HCT116 (cell line): ENCODE measurements around the gene AMZ1. TPM values are rescaled to one million over a fixed set of nuclear protein-coding genes. Genes with fewer than 3 reads are reported as not detected.

Source experiments
- ATAC-seq: fragments of 200-7000 bp; cut with Tn5 transposase; 2 replicates; pipeline ENCODE4 v1.9.1; 2020; ENCODE audit warnings: mild to moderate bottlenecking, moderate library complexity
- BruUV-seq: library from RNA; stranded (reverse); fragments of 400-500 nt; replicated peaks from 2 replicates; lab custom pipeline; 2021; lab: Mats Ljungman, UMichigan
- CTCF ChIA-PET: fragments of 300-600 bp; sonication (Branson Sonifier 250); formaldehyde crosslinking; loops from one replicate; lab custom pipeline; 2021; ENCODE audit warnings: antibody characterized with exemption; lab: Charles Lee
- POLR2A ChIA-PET: fragments of 300-600, 350-600 bp; sonication (Branson Sonifier 250); formaldehyde crosslinking; loops from one replicate; lab custom pipeline; 2021; ENCODE audit warnings: antibody characterized with exemption; lab: Charles Lee
- RAD21 ChIA-PET, 2 experiments: fragments of 300-600 bp; sonication (Branson Sonifier 250); formaldehyde crosslinking; loops; one replicate each; lab custom pipeline; 2023; ENCODE audit warnings: low total read pairs in 2 of 2; ENCODE audit not compliant: uncharacterized antibody in 2 of 2, unreplicated experiment in 2 of 2, low non-redundant PET in 1 of 2; lab: Charles Lee
- DNase-seq: peaks from one replicate; pipeline ENCODE4 v3.0.0-alpha.2; 2010; ENCODE audit warnings: low read depth, low spot score
- H2AFZ ChIP-seq: fragments of 200-600 bp; shearing (Covaris generic), sonication (generic); 2 replicates; pipeline ENCODE4 v1.6.1; 2017; ENCODE audit warnings: low read depth, mixed run types, mixed read lengths, antibody characterized with exemption, low read length; ENCODE audit not compliant: poor library complexity, severe bottlenecking
- H3K27ac ChIP-seq: 2 replicates; pipeline ENCODE4 v1.5.1; 2012; ENCODE audit warnings: low read depth, low read length
- H3K27me3 ChIP-seq: fragments of 200-600 bp; sonication (generic); 2 replicates; pipeline ENCODE4 v1.6.1; 2016; ENCODE audit warnings: mixed run types, low read length, mixed read lengths; ENCODE audit not compliant: insufficient read depth
- H3K36me3 ChIP-seq, 2 experiments: fragments of 200-500 bp in 1 of 2; fragments of 200-600 bp in 1 of 2; sonication (Bioruptor generic) in 1 of 2; sonication (generic) in 1 of 2; 2 replicates each; pipeline versions ENCODE4 v1.5.1 to v1.6.1; 2014 to 2016; ENCODE audit warnings: low read length in 2 of 2, inconsistent platforms in 1 of 2, mixed read lengths in 1 of 2, mixed run types in 1 of 2; ENCODE audit not compliant: insufficient read depth in 2 of 2, control insufficient read depth in 1 of 2
- H3K4me1 ChIP-seq, 2 experiments: fragments of 200-600 bp in 1 of 2; sonication (generic) in 1 of 2; 2 replicates each; pipeline versions ENCODE4 v1.5.1 to v1.6.1; 2012 to 2017; ENCODE audit warnings: low read length in 2 of 2, inconsistent platforms in 1 of 2, mild to moderate bottlenecking in 1 of 2, mixed read lengths in 1 of 2, mixed run types in 1 of 2, moderate library complexity in 1 of 2; ENCODE audit not compliant: insufficient read depth in 2 of 2, control insufficient read depth in 1 of 2
- H3K4me2 ChIP-seq: fragments of 200-600 bp; sonication (generic); 2 replicates; pipeline ENCODE4 v1.6.1; 2017; ENCODE audit warnings: mixed run types, low read length, mixed read lengths
- H3K4me3 ChIP-seq, 2 experiments: fragments of 200-600 bp in 1 of 2; sonication (generic) in 1 of 2; replicated peaks in 1 of 2; 2 replicates each; pipeline ENCODE4 v1.5.1; 2011 to 2016; ENCODE audit warnings: low read length in 2 of 2, control low read depth in 1 of 2, low read depth in 1 of 2, mild to moderate bottlenecking in 1 of 2, mixed read lengths in 1 of 2, mixed run types in 1 of 2
- H3K79me2 ChIP-seq: fragments of 200-600 bp; sonication (generic); 2 replicates; pipeline ENCODE4 v1.6.1; 2017; ENCODE audit warnings: mild to moderate bottlenecking, mixed run types, low read length, moderate library complexity, mixed read lengths; ENCODE audit not compliant: insufficient read depth
- H3K9ac ChIP-seq: fragments of 200-600 bp; sonication (generic); 2 replicates; pipeline ENCODE4 v1.6.1; 2016; ENCODE audit warnings: low read length, mixed read lengths
- H3K9me2 ChIP-seq: fragments of 200-600 bp; sonication (generic), shearing (Covaris generic); 2 replicates; pipeline ENCODE4 v1.6.1; 2017; ENCODE audit warnings: mixed run types, mild to moderate bottlenecking, moderate library complexity; ENCODE audit not compliant: insufficient read depth
- H3K9me3 ChIP-seq, 2 experiments: fragments of 200-500 bp in 1 of 2; fragments of 200-600 bp in 1 of 2; sonication (Bioruptor generic) in 1 of 2; sonication (generic) in 1 of 2; 2 replicates each; pipeline ENCODE4 v1.6.1; 2014 to 2017; ENCODE audit warnings: low read length in 2 of 2, mixed read lengths in 2 of 2, inconsistent platforms in 1 of 2, low read depth in 1 of 2, mild to moderate bottlenecking in 1 of 2, mixed run types in 1 of 2, moderate library complexity in 1 of 2; ENCODE audit not compliant: control insufficient read depth in 1 of 2, insufficient read depth in 1 of 2
- H4K20me1 ChIP-seq: fragments of 200-600 bp; sonication (generic), shearing (Covaris generic); 2 replicates; pipeline ENCODE4 v1.6.1; 2017; ENCODE audit warnings: mixed run types, mild to moderate bottlenecking, moderate library complexity; ENCODE audit not compliant: insufficient read depth
- CBX3 ChIP-seq: IDR thresholded peaks from 2 replicates; pipeline ENCODE4 v1.6.1; 2012; ENCODE audit warnings: low read depth
- CEBPB ChIP-seq: IDR thresholded peaks from 2 replicates; pipeline ENCODE4 v1.6.1; 2012; ENCODE audit warnings: low read depth
- FOSL1 ChIP-seq: IDR thresholded peaks from 2 replicates; pipeline ENCODE4 v1.6.1; 2012; ENCODE audit warnings: low read depth
- MAX ChIP-seq: IDR thresholded peaks from 2 replicates; pipeline ENCODE4 v1.6.1; 2012
- RAD21 ChIP-seq: IDR thresholded peaks from 2 replicates; pipeline ENCODE4 v1.6.1; 2012; ENCODE audit warnings: low read depth, mild to moderate bottlenecking
- SIN3A ChIP-seq: IDR thresholded peaks from 2 replicates; pipeline ENCODE4 v1.6.1; 2012; ENCODE audit warnings: low read depth
- SP1 ChIP-seq: IDR thresholded peaks from 2 replicates; pipeline ENCODE4 v1.6.1; 2012; ENCODE audit warnings: low read depth
- SRF ChIP-seq: IDR thresholded peaks from 2 replicates; pipeline ENCODE4 v1.6.1; 2012; ENCODE audit warnings: low read depth
- YY1 ChIP-seq: IDR thresholded peaks from 2 replicates; pipeline ENCODE4 v1.6.1; 2011; ENCODE audit warnings: low read length, low read depth, moderate library complexity, mild to moderate bottlenecking; ENCODE audit not compliant: insufficient replicate concordance; ENCODE audit errors: extremely low read depth
- ZBTB33 ChIP-seq: IDR thresholded peaks from 2 replicates; pipeline ENCODE4 v1.6.1; 2011; ENCODE audit warnings: mild to moderate bottlenecking, low read length, moderate library complexity; ENCODE audit not compliant: insufficient replicate concordance; ENCODE audit errors: extremely low read depth
- ZFX ChIP-seq: fragments of 450-650 bp; IDR thresholded peaks from 2 replicates; pipeline ENCODE4 v1.6.1; 2017
- ZNF274 ChIP-seq: fragments of 200-500 bp; sonication (Bioruptor generic); IDR thresholded peaks from 2 replicates; pipeline ENCODE4 v1.6.1; 2014; ENCODE audit warnings: mild to moderate bottlenecking, low read depth, low read length, inconsistent platforms
- intact Hi-C: fragments of 100-400 bp; cut with micrococcal nuclease; formaldehyde crosslinking; loops from 2 replicates; pipeline ENCODE4 v1.10.0; 2022
- total RNA-seq: library from RNA; stranded (reverse); gene quantifications from one replicate; pipeline ENCODE4 v1.2.1, GENCODE V29; 2021; ENCODE audit not compliant: unreplicated experiment
- TF ChIP-seq, protein P1 (sequence below), 3 experiments: fragments of 200-600 bp in 1 of 3; sonication (generic) in 1 of 3; IDR thresholded peaks in 2 of 3; conservative IDR thresholded peaks in 1 of 3; 2 replicates each; pipeline ENCODE4 v1.5.1; 2012 to 2017; ENCODE audit warnings: low read depth in 2 of 3, low read length in 2 of 3, antibody characterized with exemption in 1 of 3, borderline replicate concordance in 1 of 3, control low read depth in 1 of 3, mild to moderate bottlenecking in 1 of 3, mixed read lengths in 1 of 3, mixed run types in 1 of 3, moderate library complexity in 1 of 3; ENCODE audit not compliant: insufficient read depth in 1 of 3

Gene AMZ1
- total RNA-seq, 1 experiment from 2014 or later = not detected

GRCh38 chr7:2700141-2700850 is 12.3 kb downstream of the AMZ1 start (continued):
- TF ChIP-seq ZBTB33 (no peak), CEBPB (no peak), CBX3 (no peak), ZFX (no peak), RAD21 (no peak), MAX (no peak), ZNF274 (no peak)
- TF ChIP-seq, protein P1, sequence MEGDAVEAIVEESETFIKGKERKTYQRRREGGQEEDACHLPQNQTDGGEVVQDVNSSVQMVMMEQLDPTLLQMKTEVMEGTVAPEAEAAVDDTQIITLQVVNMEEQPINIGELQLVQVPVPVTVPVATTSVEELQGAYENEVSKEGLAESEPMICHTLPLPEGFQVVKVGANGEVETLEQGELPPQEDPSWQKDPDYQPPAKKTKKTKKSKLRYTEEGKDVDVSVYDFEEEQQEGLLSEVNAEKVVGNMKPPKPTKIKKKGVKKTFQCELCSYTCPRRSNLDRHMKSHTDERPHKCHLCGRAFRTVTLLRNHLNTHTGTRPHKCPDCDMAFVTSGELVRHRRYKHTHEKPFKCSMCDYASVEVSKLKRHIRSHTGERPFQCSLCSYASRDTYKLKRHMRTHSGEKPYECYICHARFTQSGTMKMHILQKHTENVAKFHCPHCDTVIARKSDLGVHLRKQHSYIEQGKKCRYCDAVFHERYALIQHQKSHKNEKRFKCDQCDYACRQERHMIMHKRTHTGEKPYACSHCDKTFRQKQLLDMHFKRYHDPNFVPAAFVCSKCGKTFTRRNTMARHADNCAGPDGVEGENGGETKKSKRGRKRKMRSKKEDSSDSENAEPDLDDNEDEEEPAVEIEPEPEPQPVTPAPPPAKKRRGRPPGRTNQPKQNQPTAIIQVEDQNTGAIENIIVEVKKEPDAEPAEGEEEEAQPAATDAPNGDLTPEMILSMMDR (IDR thresholded peaks at IDR 0.05 in 2 of 3, conservative IDR thresholded peaks at IDR 0.05 in 1 of 3; ENCODE audit: borderline replicate concordance in 1 of 3, insufficient read depth in 1 of 3, low read depth in 2 of 3, low read length in 2 of 3) = no peak

- Histone ChIP-seq H3K4me2 (no peak overlapping the region), H3K27ac (no peak overlapping the region), H3K36me3 (no peaks in the 10 kb centered on the region), H4K20me1 (no peaks in the 10 kb centered on the region), H3K4me3 (no peak overlapping the region), H3K4me1 (peaks cover 8 to 12% of the 10 kb centered on the region in 2 experiments), H3K9ac (no peak overlapping the region), H3K27me3 (no peaks in the 10 kb centered on the region), H3K79me2 (no peaks in the 10 kb centered on the region), H2AFZ (no peak overlapping the region), H3K9me2 (no peaks in the 10 kb centered on the region), H3K9me3 (no peaks in the 10 kb centered on the region)
- no TSS peak for BruUV-seq
- ChIA-PET POLR2A (no interaction called here), CTCF (no interaction called here), RAD21 (no interaction called here)
- no peak for TF ChIP-seq CEBPB
- TF ChIP-seq SRF = no peak
- no peak for TF ChIP-seq YY1
- TF ChIP-seq SIN3A = no peak
- no peak for TF ChIP-seq FOSL1
- TF ChIP-seq SP1 = no peak
- intact Hi-C loops = no loop called here
- DNase-seq (no peak), ATAC-seq (no peak)
Measured at GRCh38 chr7:2701424-2701823, 13.4 kb downstream of the AMZ1 start.
